DMS53 treated with DMSO at 0.1 percent for 48 hours (cell line): Measurements from ENCODE around the gene ICAM3.
A peak's percentile ranks its signal among the peaks of the same experiment; 100 is the strongest.

Source experiments
- DNase-seq: peaks from one replicate; lab custom pipeline; 2025; ENCODE audit not compliant: unreplicated experiment; lab: John Stamatoyannopoulos, UW

The ICAM3 gene

GRCh38 chr19:10292789-10293636 lies 46.4 kb downstream of the ICAM3 start:
- no peak for DNase-seq

GRCh38 chr19:10292206-10292788 lies 47.1 kb downstream of the ICAM3 start:
- peak; percentile 40 for DNase-seq

- no peak for DNase-seq
Observed at GRCh38 chr19:10291554-10292205, 47.7 kb downstream of the ICAM3 start.

GRCh38 chr19:10290876-10291553 lies 48.4 kb downstream of the ICAM3 start:
- DNase-seq, result peak; percentile 19

GRCh38 chr19:10290357-10290875 lies 49.0 kb downstream of the ICAM3 start:
- DNase-seq, result no peak

GRCh38 chr19:10289836-10290356 lies 49.5 kb downstream of the ICAM3 start, which contains the start of gene ICAM5:
TSS of gene ICAM5 (plus strand) at chr19:10289952. CDS start at chr19:10290044, 92 bp downstream.
- peak; percentile 12 for DNase-seq

GRCh38 chr19:10289167-10289835 lies 50.1 kb downstream of the ICAM3 start:
- peak; percentile 67 for DNase-seq

- peak; percentile 56 for DNase-seq
Observed at GRCh38 chr19:10288662-10289166, 50.7 kb downstream of the ICAM3 start.

- DNase-seq, result no peak
Observed at GRCh38 chr19:10286803-10287737, 52.4 kb downstream of the ICAM3 start, which contains the start of gene ICAM4. TSS of gene ICAM4 (plus strand) at chr19:10286955. CDS start at chr19:10287013, 58 bp downstream.

GRCh38 chr19:10285393-10285792 lies 54.0 kb downstream of the ICAM3 start:
- DNase-seq, result no peak

GRCh38 chr19:10284960-10285278 lies 54.5 kb downstream of the ICAM3 start:
- DNase-seq, result no peak

- no peak for DNase-seq
Observed at GRCh38 chr19:10284065-10284959, 55.1 kb downstream of the ICAM3 start.
